GM12875 (cell line): ENCODE measurements around the gene FYCO1.

ENCODE experiments used
- H3K4me3 ChIP-seq: one replicate; pipeline ENCODE4 v1.5.1; 2011; ENCODE audit warnings: low read depth, low read length, control low read depth
- CTCF ChIP-seq: IDR thresholded peaks from 2 replicates; pipeline ENCODE4 v1.5.1; 2011; ENCODE audit warnings: low read depth, mild to moderate bottlenecking, control low read depth, inconsistent platforms, low read length, moderate library complexity, borderline replicate concordance; ENCODE audit not compliant: insufficient read depth

The FYCO1 gene

GRCh38 chr3:45874677-45875346 lies 120.8 kb downstream of the FYCO1 start:
- TF ChIP-seq CTCF, result no peak

GRCh38 chr3:45873638-45874037 lies 122.0 kb downstream of the FYCO1 start:
- no peak overlapping the region for H3K4me3 ChIP-seq
- TF ChIP-seq CTCF, result no peak

More at GRCh38 chr3:45874677-45875346, 120.8 kb downstream of the FYCO1 start:
- H3K4me3 ChIP-seq, result no peak overlapping the region

- no peak for TF ChIP-seq CTCF
- H3K4me3 ChIP-seq, result no peak overlapping the region
These were observed 122.6 kb downstream of the FYCO1 start for GRCh38 chr3:45873036-45873435.

- no peak overlapping the region for H3K4me3 ChIP-seq
- TF ChIP-seq CTCF, result no peak
These were observed 123.1 kb downstream of the FYCO1 start for GRCh38 chr3:45872569-45872968.

- H3K4me3 ChIP-seq, result no peak overlapping the region
- no peak for TF ChIP-seq CTCF
These were observed 123.8 kb downstream of the FYCO1 start for GRCh38 chr3:45871780-45872179.

GRCh38 chr3:45870099-45870498 lies 125.5 kb downstream of the FYCO1 start:
- no peak overlapping the region for H3K4me3 ChIP-seq
- TF ChIP-seq CTCF, result no peak

- no peak for TF ChIP-seq CTCF
- no peak overlapping the region for H3K4me3 ChIP-seq
These were observed 126.0 kb downstream of the FYCO1 start for GRCh38 chr3:45869638-45870037.
